Ovary (tissue), 3 donors: Measurements from ENCODE around the gene IRF4.

ENCODE experiments used
- CTCF ChIP-seq, 3 donors: fragments of 450-650 bp in 2 of 3; fragments of 200-600 bp in 1 of 3; IDR thresholded peaks; one replicate each; pipeline versions ENCODE4 v1.5.1 to v1.8.0; 2016 to 2022; ENCODE audit warnings: antibody characterized with exemption in 3 of 3, mild to moderate bottlenecking in 1 of 3
- EP300 ChIP-seq: sonication (generic); formaldehyde crosslinking; IDR thresholded peaks from one replicate; pipeline ENCODE4 v1.6.1; 2017; ENCODE audit warnings: antibody characterized with exemption
- POLR2A ChIP-seq: fragments of 450-650 bp; IDR thresholded peaks from one replicate; pipeline ENCODE4 v1.6.1; 2017; ENCODE audit warnings: antibody characterized with exemption, mild to moderate bottlenecking, moderate library complexity
- donor health status: DM: no; HTN: no; CAD: no.

GRCh38 chr6:439641-440167 is 48.2 kb downstream of the IRF4 start:
- TF ChIP-seq CTCF (IDR thresholded peaks at IDR 0.05): no peak
- TF ChIP-seq POLR2A: no peak
- no peak for TF ChIP-seq EP300
